ENCODE results near the gene ARHGAP30. TPM values are rescaled to one million over a fixed set of nuclear protein-coding genes. Genes with fewer than 3 reads are reported as not detected.
"Not testable (repeated sequence)": the region's sequence is repeated elsewhere in the genome, so short reads cannot be mapped to it uniquely, and the experiment has no call there.

ARHGAP30 gene
- total RNA-seq, 1 donor from 2014 or later = 16.2 TPM

GRCh38 chr1:161039154-161039545, 30.5 kb downstream of the ARHGAP30 start:
- DNase-seq (ENCODE audit: low spot score) = no peak

GRCh38 chr1:161038523-161039153, 31.1 kb downstream of the ARHGAP30 start, which contains the start of gene TSTD1:
Gene TSTD1, minus strand, starts transcription at chr1:161038964. Its CDS starts 75 bp downstream, at chr1:161038889.
- peak; percentile 70 for DNase-seq (ENCODE audit: low spot score)

GRCh38 chr1:161037661-161038522, 31.8 kb downstream of the ARHGAP30 start:
- no peak for DNase-seq (ENCODE audit: low spot score)

- no peak for DNase-seq (ENCODE audit: low spot score)
Observed at GRCh38 chr1:161033751-161034150, 35.9 kb downstream of the ARHGAP30 start.

GRCh38 chr1:161032409-161032808, 37.3 kb downstream of the ARHGAP30 start:
- DNase-seq (ENCODE audit: low spot score) = no peak

- no peak for DNase-seq (ENCODE audit: low spot score)
Observed at GRCh38 chr1:161031874-161032273, 37.8 kb downstream of the ARHGAP30 start.

GRCh38 chr1:161029466-161029865, 40.2 kb downstream of the ARHGAP30 start:
- not testable (repeated sequence) for DNase-seq (ENCODE audit: low spot score)

- not testable (repeated sequence) for DNase-seq (ENCODE audit: low spot score)
Observed at GRCh38 chr1:161026954-161027353, 42.7 kb downstream of the ARHGAP30 start.

- DNase-seq (ENCODE audit: low spot score) = not testable (repeated sequence)
Observed at GRCh38 chr1:161022432-161022831, 47.3 kb downstream of the ARHGAP30 start.

- no peak for DNase-seq (ENCODE audit: low spot score)
Observed at GRCh38 chr1:161021970-161022353, 47.7 kb downstream of the ARHGAP30 start.

GRCh38 chr1:161021165-161021969, 48.3 kb downstream of the ARHGAP30 start:
- DNase-seq (ENCODE audit: low spot score) = peak; percentile 97

- no peak for DNase-seq (ENCODE audit: low spot score)
Observed at GRCh38 chr1:161020509-161021164, 49.1 kb downstream of the ARHGAP30 start, which contains the start of gene F11R. Gene F11R, minus strand, starts transcription at chr1:161021152. Its CDS starts 79 bp downstream, at chr1:161021073.

- no peak for DNase-seq (ENCODE audit: low spot score)
Observed at GRCh38 chr1:161019751-161020495, 49.8 kb downstream of the ARHGAP30 start.

- not testable (repeated sequence) for DNase-seq (ENCODE audit: low spot score)
Observed at GRCh38 chr1:161019111-161019660, 50.5 kb downstream of the ARHGAP30 start.

- DNase-seq (ENCODE audit: low spot score) = no peak
Observed at GRCh38 chr1:161018631-161018930, 51.1 kb downstream of the ARHGAP30 start.

- no peak for DNase-seq (ENCODE audit: low spot score)
Observed at GRCh38 chr1:161017756-161018630, 51.7 kb downstream of the ARHGAP30 start.

- DNase-seq (ENCODE audit: low spot score) = not testable (repeated sequence)
Observed at GRCh38 chr1:161017181-161017580, 52.5 kb downstream of the ARHGAP30 start.

- peak; percentile 56 for DNase-seq (ENCODE audit: low spot score)
Observed at GRCh38 chr1:161016683-161017082, 53.0 kb downstream of the ARHGAP30 start.

- DNase-seq (ENCODE audit: low spot score) = peak; percentile 95
Observed at GRCh38 chr1:161013488-161014230, 56.0 kb downstream of the ARHGAP30 start.
